Parathyroid adenoma (tissue), 2 donors: Measurements from ENCODE around the gene GPBP1L1.
"Not testable (repeated sequence)": the region's sequence is repeated elsewhere in the genome, so short reads cannot be mapped to it uniquely, and the experiment has no call there.

Experiments
- H2AFZ ChIP-seq: fragments of 300-600 bp; sonication (generic); one replicate; pipeline ENCODE4 v1.7.0; 2017; ENCODE audit warnings: antibody characterized with exemption, mild to moderate bottlenecking
- H3K27ac ChIP-seq: fragments of 300-600 bp; sonication (generic); one replicate; pipeline ENCODE4 v1.7.0; 2017
- H3K27me3 ChIP-seq: fragments of 300-600 bp; sonication (generic); one replicate; pipeline ENCODE4 v1.7.0; 2017; ENCODE audit warnings: low read length; ENCODE audit not compliant: control insufficient read depth, insufficient read depth
- H3K36me3 ChIP-seq: fragments of 300-600 bp; sonication (generic); one replicate; pipeline ENCODE4 v1.7.0; 2017; ENCODE audit warnings: low read length; ENCODE audit not compliant: control insufficient read depth, insufficient read depth
- H3K4me1 ChIP-seq: fragments of 300-600 bp; sonication (generic); one replicate; pipeline ENCODE4 v1.7.0; 2017; ENCODE audit warnings: control low read depth
- H3K4me2 ChIP-seq: fragments of 300-600 bp; sonication (generic); one replicate; pipeline ENCODE4 v1.7.0; 2017; ENCODE audit warnings: low read length
- H3K4me3 ChIP-seq: fragments of 300-600 bp; sonication (generic); one replicate; pipeline ENCODE4 v1.7.0; 2017; ENCODE audit warnings: low read depth, low read length
- H3K79me2 ChIP-seq: fragments of 300-600 bp; sonication (generic); one replicate; pipeline ENCODE4 v1.7.0; 2017; ENCODE audit warnings: control low read depth
- H3K9ac ChIP-seq: fragments of 300-600 bp; sonication (generic); one replicate; pipeline ENCODE4 v1.7.0; 2017; ENCODE audit warnings: mild to moderate bottlenecking
- H3K9me3 ChIP-seq: fragments of 300-600 bp; sonication (generic); one replicate; pipeline ENCODE4 v1.7.0; 2017; ENCODE audit warnings: low read length; ENCODE audit not compliant: control insufficient read depth
- CTCF ChIP-seq: fragments of 300-600 bp; sonication (generic); IDR thresholded peaks from one replicate; pipeline ENCODE4 v1.7.0; 2017; ENCODE audit warnings: antibody characterized with exemption, mild to moderate bottlenecking
- donor health status: primary hyperparathyroidism.

The GPBP1L1 gene

GRCh38 chr1:45608175-45609156 lies 77.9 kb downstream of the GPBP1L1 start:
- H3K9me3 ChIP-seq, result no peaks in the 10 kb centered on the region
- H3K27ac ChIP-seq, result no peak overlapping the region
- H3K79me2 ChIP-seq, result no peaks in the 10 kb centered on the region
- H2AFZ ChIP-seq, result no peak overlapping the region
- H3K4me3 ChIP-seq, result no peak overlapping the region
- H3K4me1 ChIP-seq, result no peaks in the 10 kb centered on the region
- H3K27me3 ChIP-seq, result no peaks in the 10 kb centered on the region
- H3K4me2 ChIP-seq, result no peak overlapping the region
- no peaks in the 10 kb centered on the region for H3K36me3 ChIP-seq
- no peak for TF ChIP-seq CTCF
- no peak overlapping the region for H3K9ac ChIP-seq

- Histone ChIP-seq H3K9ac (no peak overlapping the region), H2AFZ (no peak overlapping the region), H3K36me3 (no peaks in the 10 kb centered on the region), H3K79me2 (peaks cover 5% of the 10 kb centered on the region), H3K27me3 (no peaks in the 10 kb centered on the region), H3K9me3 (no peaks in the 10 kb centered on the region), H3K4me3 (no peak overlapping the region), H3K27ac (no peak overlapping the region), H3K4me1 (no peaks in the 10 kb centered on the region), H3K4me2 (no peak overlapping the region)
- no peak for TF ChIP-seq CTCF
Measured at GRCh38 chr1:45607404-45608074, 78.8 kb downstream of the GPBP1L1 start.

DNA sequence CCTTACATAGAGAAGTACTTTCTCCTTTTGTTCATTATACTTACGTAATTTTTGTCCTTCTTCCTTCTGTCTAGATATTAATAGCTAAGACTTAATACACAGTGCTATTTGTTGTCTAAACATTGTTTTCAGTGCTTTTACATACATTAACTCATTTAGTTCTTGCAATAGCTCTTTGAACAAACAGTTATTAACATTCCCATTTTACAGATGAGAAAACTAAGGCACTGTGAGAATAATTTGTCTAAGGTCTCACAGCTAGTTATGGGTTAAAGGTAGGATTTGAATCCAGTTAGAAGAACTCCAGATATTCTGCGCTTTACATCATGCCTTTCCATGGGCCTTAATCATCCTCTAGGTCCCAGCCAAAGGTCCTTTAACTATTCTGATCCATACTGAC lies 82.1 kb downstream of the GPBP1L1 start:
- H3K27ac ChIP-seq, result no peak overlapping the region
- H3K4me2 ChIP-seq, result no peak overlapping the region
- H3K4me1 ChIP-seq, result no peaks in the 10 kb centered on the region
- no peaks in the 10 kb centered on the region for H3K36me3 ChIP-seq
- H2AFZ ChIP-seq, result no peak overlapping the region
- no peaks in the 10 kb centered on the region for H3K27me3 ChIP-seq
- no peaks in the 10 kb centered on the region for H3K9me3 ChIP-seq
- TF ChIP-seq CTCF, result no peak
- no peak overlapping the region for H3K9ac ChIP-seq
- peaks cover 5% of the 10 kb centered on the region for H3K79me2 ChIP-seq
- no peak overlapping the region for H3K4me3 ChIP-seq

GRCh38 chr1:45596765-45597164 lies 89.6 kb downstream of the GPBP1L1 start:
- not testable (repeated sequence) for H3K27me3 ChIP-seq, H2AFZ ChIP-seq, H3K4me2 ChIP-seq, H3K27ac ChIP-seq, H3K9ac ChIP-seq, H3K4me3 ChIP-seq, H3K4me1 ChIP-seq, H3K79me2 ChIP-seq, H3K9me3 ChIP-seq, H3K36me3 ChIP-seq

- no peaks in the 10 kb centered on the region for H3K27me3 ChIP-seq
- no peaks in the 10 kb centered on the region for H3K4me1 ChIP-seq
- no peak overlapping the region for H3K4me2 ChIP-seq
- H3K27ac ChIP-seq, result no peak overlapping the region
- H3K9ac ChIP-seq, result no peak overlapping the region
- H2AFZ ChIP-seq, result no peak overlapping the region
- no peak for TF ChIP-seq CTCF
- H3K4me3 ChIP-seq, result no peak overlapping the region
- no peaks in the 10 kb centered on the region for H3K36me3 ChIP-seq
- peaks cover 8% of the 10 kb centered on the region for H3K79me2 ChIP-seq
- no peaks in the 10 kb centered on the region for H3K9me3 ChIP-seq
Measured at GRCh38 chr1:45594412-45594811, 91.9 kb downstream of the GPBP1L1 start.
